HepG2 (cell line): ENCODE measurements around the gene CAP2. TPM values are rescaled to one million over a fixed set of nuclear protein-coding genes. Genes with fewer than 3 reads are reported as not detected.

Experiments used
- ATAC-seq: fragments of 200-7000 bp; cut with Tn5 transposase; 3 replicates; pipeline ENCODE4 v1.9.1; 2020; ENCODE audit warnings: mild to moderate bottlenecking, moderate library complexity
- BruUV-seq: library from RNA; stranded (reverse); fragments of 400-500 nt; replicated peaks from 2 replicates; lab custom pipeline; 2021; lab: Mats Ljungman, UMichigan
- CTCF ChIA-PET: fragments of 300-600 bp; formaldehyde crosslinking; extraction: SDS; loops from one replicate; lab custom pipeline; 2021; ENCODE audit warnings: low total read pairs, inconsistent platforms, low intra/inter-chr PET ratio; lab: Yijun Ruan, JAX
- POLR2A ChIA-PET: fragments of 350-600 bp; sonication (Branson Sonifier 250); formaldehyde crosslinking; loops from one replicate; lab custom pipeline; 2020; ENCODE audit warnings: antibody characterized with exemption, inconsistent platforms; lab: Yijun Ruan, JAX
- DNase-seq: peaks from one replicate; pipeline ENCODE4 v3.0.0-alpha.2; 2015; ENCODE audit warnings: low spot score
- FAIRE-seq: peaks from 3 replicates; lab custom pipeline; 2011; peaks lifted over from hg19 to GRCh38; lab: Jason Lieb, UNC
- H2AFZ ChIP-seq: one replicate; pipeline ENCODE4 v1.6.1; 2011; ENCODE audit warnings: low read length, inconsistent platforms
- H3K27ac ChIP-seq: fragments of 300-600 bp; 3 replicates; pipeline ENCODE4 v1.8.0; 2011; ENCODE audit warnings: mixed run types, mild to moderate bottlenecking, mixed read lengths, low read length, inconsistent platforms; ENCODE audit not compliant: insufficient read depth; ENCODE audit errors: extremely low read length
- H3K27me3 ChIP-seq, 2 experiments: fragments of 200-600 bp in 1 of 2; 2 replicates in 1 of 2; 3 replicates in 1 of 2; pipeline versions ENCODE4 v1.6.0 to v1.8.0; 2011; ENCODE audit warnings: low read length in 2 of 2, mild to moderate bottlenecking in 2 of 2, moderate library complexity in 2 of 2, inconsistent platforms in 1 of 2; ENCODE audit not compliant: insufficient read depth in 2 of 2, control insufficient read depth in 1 of 2
- H3K36me3 ChIP-seq, 2 experiments: fragments of 200-600 bp in 1 of 2; replicated peaks in 1 of 2; 2 replicates in 1 of 2; 3 replicates in 1 of 2; pipeline versions ENCODE4 v1.5.1 to v1.8.0; 2011; ENCODE audit warnings: low read length in 2 of 2, inconsistent platforms in 1 of 2; ENCODE audit not compliant: insufficient read depth in 2 of 2, control insufficient read depth in 1 of 2
- H3K4me1 ChIP-seq: 2 replicates; pipeline ENCODE4 v1.5.1; 2012; ENCODE audit warnings: low read length, inconsistent platforms; ENCODE audit not compliant: insufficient read depth
- H3K4me2 ChIP-seq: 2 replicates; pipeline ENCODE4 v1.6.0; 2011; ENCODE audit warnings: low read depth, low read length, inconsistent platforms
- H3K4me3 ChIP-seq, 3 experiments: fragments of 200-600 bp in 1 of 3; sonication (generic), shearing (Covaris generic) in 1 of 3; replicated peaks in 1 of 3; 2 replicates each; pipeline ENCODE4 v1.5.1; 2011 to 2016; ENCODE audit warnings: low read length in 3 of 3, inconsistent platforms in 2 of 3, low read depth in 2 of 3, mild to moderate bottlenecking in 2 of 3, control low read depth in 1 of 3, mixed read lengths in 1 of 3; ENCODE audit not compliant: insufficient read depth in 1 of 3
- H3K79me2 ChIP-seq: one replicate; pipeline ENCODE4 v1.6.1; 2011; ENCODE audit warnings: low read length, inconsistent platforms; ENCODE audit not compliant: insufficient read depth
- H3K9ac ChIP-seq: 2 replicates; pipeline ENCODE4 v1.6.0; 2011; ENCODE audit warnings: mild to moderate bottlenecking, low read depth, low read length, inconsistent platforms; ENCODE audit not compliant: insufficient read depth
- H3K9me3 ChIP-seq: 2 replicates; pipeline ENCODE4 v1.5.1; 2012; ENCODE audit warnings: mild to moderate bottlenecking, low read length
- H4K20me1 ChIP-seq: 2 replicates; pipeline ENCODE4 v1.6.0; 2011; ENCODE audit warnings: inconsistent platforms, mild to moderate bottlenecking, low read length, moderate library complexity; ENCODE audit not compliant: insufficient read depth
- AGO1 ChIP-seq: fragments of 200-400 bp; formaldehyde crosslinking; IDR thresholded peaks from 2 replicates; pipeline ENCODE4 v1.6.1; 2017; ENCODE audit warnings: mild to moderate bottlenecking, low read depth, low read length, moderate library complexity; ENCODE audit not compliant: poor library complexity, severe bottlenecking
- DZIP1 ChIP-seq: sonication (generic); formaldehyde crosslinking; IDR thresholded peaks from 2 replicates; pipeline ENCODE4 v1.5.0; 2020; ENCODE audit warnings: mild to moderate bottlenecking, missing genetic modification reagents
- NCOA2 ChIP-seq: sonication (generic); formaldehyde crosslinking; IDR thresholded peaks from 2 replicates; pipeline ENCODE4 v1.8.0; 2022; ENCODE audit warnings: inconsistent platforms
- NFKB2 ChIP-seq: sonication (generic); formaldehyde crosslinking; IDR thresholded peaks from 2 replicates; pipeline ENCODE4 v1.4.0; 2020; ENCODE audit warnings: missing genetic modification reagents, borderline replicate concordance
- PAX8 ChIP-seq: sonication (generic); formaldehyde crosslinking; IDR thresholded peaks from 2 replicates; pipeline ENCODE4 v1.8.0; 2022; ENCODE audit warnings: mild to moderate bottlenecking, missing genetic modification reagents, borderline replicate concordance
- RARA ChIP-seq: IDR thresholded peaks from 2 replicates; pipeline ENCODE4 v1.6.1; 2016; ENCODE audit warnings: missing genetic modification reagents, missing compliant biosample characterization
- RELA ChIP-seq: sonication (generic); formaldehyde crosslinking; IDR thresholded peaks from 2 replicates; pipeline ENCODE4 v1.4.0; 2020; ENCODE audit warnings: missing genetic modification reagents
- SMAD9 ChIP-seq: sonication (generic); formaldehyde crosslinking; IDR thresholded peaks from 2 replicates; pipeline ENCODE4 v1.5.1; 2020; ENCODE audit warnings: mild to moderate bottlenecking, missing genetic modification reagents
- ZFAT ChIP-seq: sonication (generic); formaldehyde crosslinking; conservative IDR thresholded peaks from 2 replicates; pipeline ENCODE4 v1.8.1; 2023; ENCODE audit warnings: missing genetic modification reagents, inconsistent platforms
- ZFP62 ChIP-seq: sonication (generic); formaldehyde crosslinking; IDR thresholded peaks from 2 replicates; pipeline ENCODE4 v1.4.0; 2020; ENCODE audit warnings: missing genetic modification reagents
- ZKSCAN1 ChIP-seq: fragments of 150-350 bp; IDR thresholded peaks from 2 replicates; pipeline ENCODE4 v1.6.1; 2014; ENCODE audit warnings: low read length
- ZNF549 ChIP-seq: sonication (generic); formaldehyde crosslinking; IDR thresholded peaks from 2 replicates; pipeline ENCODE4 v1.5.0; 2020; ENCODE audit warnings: missing genetic modification reagents
- ZNF567 ChIP-seq: sonication (generic); formaldehyde crosslinking; IDR thresholded peaks from 2 replicates; pipeline ENCODE4 v1.8.1; 2023; ENCODE audit warnings: mild to moderate bottlenecking, missing genetic modification reagents, borderline replicate concordance
- ZNF703 ChIP-seq: sonication (generic); formaldehyde crosslinking; IDR thresholded peaks from 2 replicates; pipeline ENCODE4 v1.5.1; 2020; ENCODE audit warnings: missing genetic modification reagents, mild to moderate bottlenecking, moderate library complexity, borderline replicate concordance
- ZNF841 ChIP-seq: sonication (generic); formaldehyde crosslinking; IDR thresholded peaks from 2 replicates; pipeline ENCODE4 v1.8.1; 2023; ENCODE audit warnings: missing genetic modification reagents, borderline replicate concordance
- WGBS: methylation state at CpG from one replicate; pipeline ENCODE4 v1.1.6; 2017; ENCODE audit warnings: low lambda C conversion rate; 5-methylcytosine and 5-hydroxymethylcytosine counted together
- in situ Hi-C: cut with HindIII; loops from 2 replicates; pipeline ENCODE4 v1.10.0; 2017; ENCODE audit warnings: low pct_unique_long_range_greater_than_20kb; ENCODE audit not compliant: extremely low pct_ligation_motif_present
- intact Hi-C: fragments of 100-400 bp; cut with micrococcal nuclease; formaldehyde crosslinking; loops from one replicate; pipeline ENCODE4 v1.10.0; 2022; ENCODE audit not compliant: unreplicated experiment
- polyA plus RNA-seq, 8 experiments: library from polyadenylated mRNA; depleted of rRNA in 3 of 8; stranded (reverse) in 7 of 8; unstranded in 1 of 8; fragments of >200 nt; fragmentation: Illumina TruSeq in 4 of 8; extraction: Trizol in 4 of 8; gene quantifications; 2 replicates each; pipeline versions ENCODE4 v1.2.1 to v1.2.3, GENCODE V29; 2011 to 2016; ENCODE audit warnings: low read depth in 4 of 8, missing spikeins in 1 of 8, mixed read lengths in 1 of 8; ENCODE audit not compliant: insufficient read depth in 1 of 8
- total RNA-seq, 5 experiments: library from RNA; depleted of rRNA; stranded (reverse); fragments of >200 nt; fragmentation: Illumina TruSeq; extraction: Trizol; gene quantifications; 2 replicates each; pipeline ENCODE4 v1.2.3, GENCODE V29; 2016; ENCODE audit warnings: low read depth in 1 of 5
- TF ChIP-seq, protein P1 (sequence below): sonication (generic); formaldehyde crosslinking; IDR thresholded peaks from 2 replicates; pipeline ENCODE4 v1.9.0; 2021; ENCODE audit warnings: missing genetic modification reagents, mild to moderate bottlenecking, borderline replicate concordance
- TF ChIP-seq, protein P2 (sequence below): sonication (generic); formaldehyde crosslinking; IDR thresholded peaks from 2 replicates; pipeline ENCODE4 v1.5.0; 2020; ENCODE audit warnings: missing genetic modification reagents, mild to moderate bottlenecking, borderline replicate concordance

The CAP2 gene
- total and polyA plus RNA-seq, 2 of the 13 experiments (the other 11 are each of a cell fraction or from before 2014, with no cell fraction given), result 7.9 to 53.1 TPM

- ATAC-seq, result no peak
- no peaks in the 10 kb centered on the region for H3K27me3 ChIP-seq
- FAIRE-seq, result no peak
- peaks cover 0 to 2% of the 10 kb centered on the region in 2 experiments; a peak in 1 of 5 replicates for H3K36me3 ChIP-seq
- H2AFZ ChIP-seq, result no peak overlapping the region
- ChIA-PET POLR2A (no interaction called here), CTCF (no interaction called here)
- H3K4me1 ChIP-seq, result peaks cover 7% of the 10 kb centered on the region; the same call in 1 of the 2 replicates
- no peaks in the 10 kb centered on the region for H3K9me3 ChIP-seq
- H4K20me1 ChIP-seq, result no peaks in the 10 kb centered on the region
- TF ChIP-seq ZFP62 (CRISPR knock-in tag), result no peak
- TF ChIP-seq ZNF549, result no peak
- no peak for TF ChIP-seq RELA (CRISPR knock-in tag)
- TF ChIP-seq SMAD9, result no peak
- no peak for TF ChIP-seq ZNF567 (CRISPR knock-in tag)
- TF ChIP-seq ZKSCAN1, result no peak
- no peak for TF ChIP-seq ZFAT (CRISPR knock-in tag)
- TF ChIP-seq NCOA2 (CRISPR knock-in tag), result no peak
- TF ChIP-seq, protein P1, sequence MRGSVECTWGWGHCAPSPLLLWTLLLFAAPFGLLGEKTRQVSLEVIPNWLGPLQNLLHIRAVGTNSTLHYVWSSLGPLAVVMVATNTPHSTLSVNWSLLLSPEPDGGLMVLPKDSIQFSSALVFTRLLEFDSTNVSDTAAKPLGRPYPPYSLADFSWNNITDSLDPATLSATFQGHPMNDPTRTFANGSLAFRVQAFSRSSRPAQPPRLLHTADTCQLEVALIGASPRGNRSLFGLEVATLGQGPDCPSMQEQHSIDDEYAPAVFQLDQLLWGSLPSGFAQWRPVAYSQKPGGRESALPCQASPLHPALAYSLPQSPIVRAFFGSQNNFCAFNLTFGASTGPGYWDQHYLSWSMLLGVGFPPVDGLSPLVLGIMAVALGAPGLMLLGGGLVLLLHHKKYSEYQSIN (CRISPR knock-in tag), result no peak
- no peak for TF ChIP-seq ZNF841
- no peak for TF ChIP-seq DZIP1 (CRISPR knock-in tag)
- TF ChIP-seq PAX8 (CRISPR knock-in tag), result no peak
- no peak for TF ChIP-seq ZNF703 (CRISPR knock-in tag)
- TF ChIP-seq, protein P2, sequence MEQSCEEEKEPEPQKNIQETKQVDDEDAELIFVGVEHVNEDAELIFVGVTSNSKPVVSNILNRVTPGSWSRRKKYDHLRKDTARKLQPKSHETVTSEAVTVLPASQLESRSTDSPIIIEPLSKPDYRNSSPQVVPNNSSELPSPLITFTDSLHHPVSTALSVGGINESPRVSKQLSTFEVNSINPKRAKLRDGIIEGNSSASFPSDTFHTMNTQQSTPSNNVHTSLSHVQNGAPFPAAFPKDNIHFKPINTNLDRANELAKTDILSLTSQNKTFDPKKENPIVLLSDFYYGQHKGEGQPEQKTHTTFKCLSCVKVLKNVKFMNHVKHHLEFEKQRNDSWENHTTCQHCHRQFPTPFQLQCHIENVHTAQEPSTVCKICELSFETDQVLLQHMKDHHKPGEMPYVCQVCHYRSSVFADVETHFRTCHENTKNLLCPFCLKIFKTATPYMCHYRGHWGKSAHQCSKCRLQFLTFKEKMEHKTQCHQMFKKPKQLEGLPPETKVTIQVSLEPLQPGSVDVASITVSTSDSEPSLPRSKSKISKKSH (CRISPR knock-in tag), result no peak
- TF ChIP-seq RARA (CRISPR knock-in tag), result no peak
- no peak for TF ChIP-seq AGO1
- TF ChIP-seq NFKB2, result no peak
- intact Hi-C loops, result no loop called here
- DNase-seq, result no peak
- no peak overlapping the region for H3K4me2 ChIP-seq
- 96% methylated on average over 4 of the region's 4 CpGs for whole genome bisulfite sequencing
- H3K9ac ChIP-seq, result no peak overlapping the region
- in situ Hi-C loops, result no loop called here
- no peaks in the 10 kb centered on the region for H3K79me2 ChIP-seq
- no TSS peak for BruUV-seq
- no peak overlapping the region for H3K27ac ChIP-seq
- H3K4me3 ChIP-seq, result no peak overlapping the region
These were observed 87.1 kb downstream of the CAP2 start for GRCh38 chr6:17480476-17480875.
